GM18909 (cell line): Measurements from ENCODE around the gene KIAA1549.
A peak's percentile ranks its signal among the peaks of the same experiment; 100 is the strongest.
"Not testable (repeated sequence)": the region's sequence is repeated elsewhere in the genome, so short reads cannot be mapped to it uniquely, and the experiment has no call there.

ENCODE experiments used
- ATAC-seq: cut with Tn5 transposase; IDR thresholded peaks from one replicate; pipeline ENCODE4 v1.9.1; 2021; ENCODE audit warnings: mild to moderate bottlenecking; ENCODE audit not compliant: unreplicated experiment, poor library complexity

KIAA1549 gene

DNA sequence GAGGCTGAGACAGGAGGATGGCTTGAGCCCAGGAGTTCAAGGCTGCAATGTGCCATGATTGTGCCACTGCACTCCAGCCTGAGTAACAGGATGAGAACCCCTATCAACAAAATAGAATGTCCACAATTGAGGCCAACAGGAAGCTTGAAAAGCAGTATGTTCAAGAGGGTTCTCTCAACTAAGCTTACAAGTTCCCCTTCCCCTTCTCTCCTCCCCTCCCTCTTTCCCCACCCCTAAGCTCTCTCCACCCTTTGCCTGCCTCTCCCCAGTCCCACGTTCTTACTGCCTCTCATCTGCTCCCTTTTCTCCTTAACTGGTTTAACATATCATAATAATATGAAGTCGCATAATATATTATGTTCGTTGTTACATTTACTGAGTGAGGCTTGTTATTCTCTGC lies 35.4 kb downstream of the KIAA1549 start:
- ATAC-seq: no peak

DNA sequence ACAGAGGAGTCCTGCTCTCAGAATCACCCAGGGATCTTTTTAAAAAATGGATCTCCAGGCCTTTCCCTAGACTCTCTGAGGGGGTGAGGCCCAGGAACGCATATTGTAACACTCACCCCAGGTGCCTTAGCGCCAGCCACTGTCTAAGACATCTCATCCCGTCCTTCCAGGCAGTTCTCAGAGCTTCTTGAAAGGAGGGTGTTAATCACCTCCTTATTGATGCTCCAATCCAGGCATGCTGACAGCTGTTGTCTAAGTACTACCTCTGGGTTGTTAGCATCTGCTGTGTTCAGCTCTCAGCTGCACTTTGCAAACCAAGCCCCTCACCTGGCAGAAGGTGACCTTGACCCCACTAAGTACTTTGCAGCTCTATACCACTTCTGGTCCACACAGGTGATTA lies 36.0 kb downstream of the KIAA1549 start:
- ATAC-seq: no peak

DNA sequence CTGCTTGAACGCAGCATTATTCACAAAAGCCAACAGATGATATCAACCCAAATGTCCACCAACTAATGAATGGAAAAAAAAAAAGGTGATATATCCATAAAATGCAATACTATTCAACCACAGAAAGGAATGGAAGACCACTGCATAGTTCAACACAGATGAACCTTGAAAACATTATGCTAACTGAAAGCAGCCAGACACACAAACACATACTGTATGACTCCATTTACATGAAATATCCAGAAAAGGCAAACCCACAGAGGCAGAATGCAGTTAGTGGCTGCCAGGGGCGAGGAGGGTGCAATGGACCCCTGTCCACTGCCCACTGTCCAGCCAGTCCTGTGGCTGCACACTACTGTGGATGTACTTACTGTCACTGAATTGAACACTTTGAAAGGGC lies 36.6 kb downstream of the KIAA1549 start:
- ATAC-seq: no peak

DNA sequence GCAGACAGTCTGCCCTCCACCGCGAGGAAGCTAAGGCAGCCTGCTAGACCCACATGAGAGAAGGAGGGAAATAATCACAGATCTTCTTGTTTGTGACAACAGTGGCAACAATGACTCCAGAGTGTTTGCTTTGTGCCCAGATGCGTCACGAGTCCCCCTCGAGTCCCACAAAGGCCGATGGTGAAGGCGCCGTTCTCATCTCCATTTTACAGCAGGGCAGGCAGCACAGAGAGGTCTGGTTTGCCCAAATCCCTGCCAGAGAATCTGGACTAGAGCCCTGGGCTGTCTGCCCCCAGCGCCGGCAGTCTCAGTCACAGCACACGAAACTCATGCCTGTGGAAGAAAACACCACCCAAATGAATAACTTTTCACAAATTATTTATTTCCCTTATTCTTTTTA lies 38.1 kb downstream of the KIAA1549 start:
- no peak for ATAC-seq

GRCh38 chr7:138941545-138941944 lies 39.6 kb downstream of the KIAA1549 start:
- ATAC-seq: no peak

DNA sequence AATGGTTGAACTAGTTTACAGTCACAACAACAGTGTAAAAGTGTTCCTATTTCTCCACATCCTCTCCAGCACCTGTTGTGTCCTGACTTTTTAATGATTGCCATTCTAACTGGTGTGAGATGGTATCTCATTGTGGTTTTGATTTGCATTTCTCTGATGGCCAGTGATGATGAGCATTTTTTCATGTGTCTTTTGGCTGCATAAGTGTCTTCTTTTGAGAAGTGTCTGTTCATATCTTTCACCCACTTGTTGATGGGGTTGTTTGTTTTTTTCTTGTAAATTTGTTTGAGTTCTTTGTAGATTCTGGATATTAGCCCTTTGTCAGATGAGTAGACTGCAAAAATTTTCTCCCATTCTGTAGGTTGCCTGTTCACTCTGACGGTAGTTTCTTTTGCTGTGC lies 40.6 kb downstream of the KIAA1549 start:
- ATAC-seq: not testable (repeated sequence)

- no peak for ATAC-seq
Measured at GRCh38 chr7:138937484-138937883, 43.7 kb downstream of the KIAA1549 start.

DNA sequence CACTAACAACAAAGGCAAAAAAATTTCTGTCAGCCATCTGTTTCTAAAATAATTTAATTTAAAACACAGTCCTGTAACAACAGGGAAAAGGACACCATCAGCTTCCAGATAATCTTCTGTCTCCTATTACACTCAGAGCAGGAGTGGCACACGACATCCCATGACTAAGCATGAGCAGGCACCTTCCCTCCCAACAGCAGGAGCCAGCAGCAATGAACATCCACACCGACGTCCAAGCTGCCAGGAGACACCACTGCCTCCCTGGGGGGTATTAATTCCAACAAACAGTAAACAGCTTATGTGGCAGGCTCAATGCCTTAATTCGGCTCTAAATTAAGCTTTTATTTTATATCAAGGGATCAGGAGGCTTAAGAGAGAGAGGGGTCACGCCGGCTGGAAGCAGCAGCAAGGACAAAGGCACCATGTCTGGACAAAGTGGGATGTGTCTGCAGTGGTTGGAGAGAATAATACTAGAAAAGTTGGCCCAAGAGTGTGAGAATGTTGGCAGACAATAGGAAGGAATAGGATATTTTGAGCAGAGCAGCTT lies 45.7 kb downstream of the KIAA1549 start:
- no peak for ATAC-seq

DNA sequence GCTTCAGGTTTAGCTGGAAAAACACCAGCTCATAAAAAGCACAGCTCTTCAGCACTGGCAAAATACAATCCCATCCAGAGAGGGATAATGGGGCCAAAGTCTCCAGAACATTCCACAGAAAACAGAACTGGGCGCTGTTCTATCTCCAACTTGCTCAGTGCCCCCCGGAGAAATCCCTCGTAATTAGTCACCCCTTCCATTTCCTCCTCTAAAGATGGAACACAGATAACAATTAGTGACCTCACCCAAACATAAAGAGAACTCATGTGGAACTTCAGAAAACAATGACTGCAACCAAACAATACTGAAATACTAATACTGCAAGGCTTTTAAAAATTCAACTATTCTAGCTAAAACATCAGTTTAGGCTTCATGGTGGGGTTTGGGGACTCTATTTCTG lies 46.3 kb downstream of the KIAA1549 start:
- no peak for ATAC-seq

- no peak for ATAC-seq
Measured at GRCh38 chr7:138934367-138934766, 46.8 kb downstream of the KIAA1549 start.

DNA sequence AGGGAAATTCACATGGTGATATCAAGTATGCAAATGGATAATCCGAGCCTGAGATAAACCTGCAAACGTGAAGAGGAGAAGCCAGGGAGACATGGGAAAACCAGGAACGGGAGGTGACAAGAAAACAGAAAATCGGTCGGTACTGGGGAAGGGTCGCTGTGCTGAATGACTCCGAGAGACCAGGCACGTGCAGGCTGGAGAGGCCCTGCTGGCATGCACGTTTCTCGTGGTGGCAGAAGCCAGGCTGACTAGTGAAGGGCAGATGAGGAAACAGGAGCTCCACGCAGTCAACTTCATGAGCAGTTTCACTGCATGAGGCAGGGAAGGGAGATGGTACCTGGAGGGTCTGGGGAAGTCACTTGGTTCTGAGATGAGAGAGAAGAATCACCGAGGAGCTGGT lies 48.3 kb downstream of the KIAA1549 start:
- no peak for ATAC-seq

DNA sequence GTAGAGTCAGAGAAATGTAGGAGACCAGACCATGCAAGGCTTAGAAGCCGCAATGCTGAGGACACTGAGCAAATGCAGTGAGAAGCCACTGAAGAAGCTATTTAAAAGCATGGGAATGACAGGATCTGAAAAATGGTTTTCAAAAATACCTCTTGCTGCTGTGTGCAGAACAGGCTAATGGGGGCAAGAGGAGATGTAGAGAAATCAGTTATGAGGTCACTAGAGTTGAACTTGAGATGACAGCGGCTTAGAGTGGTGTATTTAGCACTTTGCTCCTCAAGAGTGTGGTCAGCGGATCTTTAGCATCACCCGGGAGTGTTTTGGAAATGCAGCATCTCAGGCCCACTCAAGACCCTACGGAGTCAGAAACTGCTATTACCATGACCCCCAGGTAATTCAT lies 48.8 kb downstream of the KIAA1549 start:
- ATAC-seq: no peak

DNA sequence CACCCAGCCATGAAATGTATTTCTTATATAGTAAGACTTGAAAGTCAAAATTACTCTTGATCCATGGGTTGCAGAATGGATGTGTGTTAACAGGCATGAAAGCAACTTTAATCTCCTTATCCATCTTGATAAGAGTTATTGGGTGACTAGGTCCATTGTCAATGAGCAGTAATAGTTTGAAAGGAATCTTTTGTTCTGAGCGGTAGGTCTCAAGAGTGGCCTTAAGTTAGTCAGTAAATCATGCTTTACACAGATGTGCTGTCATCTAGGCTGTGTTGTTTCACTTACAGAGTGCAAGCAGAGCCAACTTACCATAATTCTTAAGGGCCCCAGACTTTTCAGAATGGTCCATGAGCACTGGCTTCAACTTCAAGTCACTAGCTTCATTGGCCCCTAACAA lies 51.2 kb downstream of the KIAA1549 start:
- ATAC-seq: no peak

DNA sequence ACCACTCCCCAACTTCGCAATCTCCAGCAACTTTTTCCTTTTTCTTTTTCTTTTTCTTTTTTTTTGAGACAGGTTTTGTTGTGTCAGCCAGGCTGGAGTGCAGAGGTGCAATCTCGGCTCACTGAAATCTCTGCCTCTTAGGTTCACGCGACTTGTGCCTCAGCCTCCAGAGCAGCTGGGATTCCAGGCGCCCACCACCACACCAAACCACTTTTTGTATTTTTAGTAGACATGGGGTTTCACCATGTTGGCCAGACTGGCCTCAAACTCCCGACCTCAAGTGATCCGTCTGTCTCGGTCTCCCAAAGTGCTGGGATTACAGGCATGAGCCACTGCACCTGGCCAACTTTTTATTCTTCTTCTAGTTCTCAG lies 55.0 kb downstream of the KIAA1549 start:
- peak; percentile 31 for ATAC-seq

GRCh38 chr7:138924501-138925225 lies 56.5 kb downstream of the KIAA1549 start:
- ATAC-seq: no peak

GRCh38 chr7:138921277-138921676 lies 59.9 kb downstream of the KIAA1549 start:
- ATAC-seq: no peak

DNA sequence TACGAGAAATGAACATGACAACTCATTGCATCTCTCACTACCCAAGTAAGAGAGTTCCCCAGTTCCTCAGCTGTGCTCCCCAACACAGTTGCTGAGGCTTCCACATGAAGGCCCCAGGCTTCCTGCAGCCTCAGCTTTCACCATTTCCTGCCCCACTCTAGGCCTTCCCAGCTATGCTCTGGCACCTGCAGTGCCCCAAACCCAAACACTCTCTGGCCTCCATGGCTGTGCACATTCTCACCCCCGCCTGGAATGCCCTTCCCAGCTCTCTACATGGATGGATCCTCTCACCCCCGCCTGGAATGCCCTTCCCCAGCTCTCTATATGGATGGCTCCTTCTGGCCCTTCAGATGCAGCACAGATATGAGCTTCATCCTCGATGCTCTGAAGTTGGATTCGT lies 61.3 kb downstream of the KIAA1549 start:
- ATAC-seq: no peak

- no peak for ATAC-seq
Measured at GRCh38 chr7:138919216-138919615, 62.0 kb downstream of the KIAA1549 start.

- no peak for ATAC-seq
Measured at GRCh38 chr7:138918756-138919155, 62.4 kb downstream of the KIAA1549 start.

GRCh38 chr7:138918176-138918575 lies 63.0 kb downstream of the KIAA1549 start:
- no peak for ATAC-seq

DNA sequence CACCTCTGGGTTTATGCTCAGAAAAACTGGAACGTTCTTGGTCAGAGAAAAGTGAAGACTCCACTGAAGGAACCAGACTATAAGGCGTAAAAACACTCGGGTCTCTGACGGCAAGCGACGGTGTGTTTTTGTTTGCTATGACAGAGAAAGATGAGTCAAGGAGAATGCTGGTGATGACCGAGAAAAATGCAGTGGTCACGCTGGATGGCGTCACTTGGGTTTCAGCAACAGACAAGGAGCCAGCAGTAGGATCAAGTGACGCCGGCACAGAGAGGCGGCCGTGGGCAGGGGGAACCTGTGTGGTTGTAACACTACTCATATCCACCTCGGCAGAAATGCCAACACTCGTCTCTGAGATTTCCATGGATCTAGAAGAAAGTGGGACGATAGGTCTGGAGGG lies 63.4 kb downstream of the KIAA1549 start:
- no peak for ATAC-seq

- ATAC-seq: no peak
Measured at GRCh38 chr7:138916731-138917130, 64.5 kb downstream of the KIAA1549 start.
